K562 (cell line): ENCODE results near the gene PGP. TPM values are rescaled to one million over a fixed set of nuclear protein-coding genes. Genes with fewer than 3 reads are reported as not detected.

Experiments
- BACH1 ChIP-seq: fragments of 200-800 bp; sonication (Bioruptor generic); IDR thresholded peaks from 2 replicates; pipeline ENCODE4 v1.6.1; 2016; ENCODE audit warnings: missing genetic modification characterization, missing compliant biosample characterization
- BMI1 ChIP-seq: fragments of 150-350 bp; IDR thresholded peaks from 2 replicates; pipeline ENCODE4 v1.6.1; 2014; ENCODE audit warnings: low read length
- ZBTB1 ChIP-seq: sonication (generic); formaldehyde crosslinking; IDR thresholded peaks from 2 replicates; pipeline ENCODE4 v1.8.1; 2023; ENCODE audit warnings: missing genetic modification reagents, low read depth, mild to moderate bottlenecking, borderline replicate concordance
- ZC3H11A ChIP-seq: IDR thresholded peaks from 2 replicates; pipeline ENCODE4 v1.6.1; 2012; ENCODE audit warnings: low read depth, low read length, improper control_type of control experiment
- ZNF609 ChIP-seq: sonication (generic); formaldehyde crosslinking; IDR thresholded peaks from 2 replicates; pipeline ENCODE4 v1.8.1; 2023; ENCODE audit warnings: missing genetic modification reagents, mild to moderate bottlenecking, borderline replicate concordance
- polyA plus RNA-seq, 8 experiments: library from polyadenylated mRNA; depleted of rRNA in 4 of 8; stranded (reverse) in 5 of 8; unstranded in 3 of 8; fragments of >200 nt; fragmentation: Nextera tagmentation in 2 of 8; fragmentation: Illumina TruSeq in 1 of 8; extraction: Ambion mirVana in 2 of 8; extraction: Trizol in 1 of 8; gene quantifications; 2 replicates each; pipeline versions ENCODE4 v1.2.1 to v1.2.3, GENCODE V29; 2011 to 2014; ENCODE audit warnings: inconsistent platforms in 1 of 8, missing spikeins in 1 of 8
- total RNA-seq, 7 experiments: library from RNA; depleted of rRNA in 6 of 7; stranded (reverse); fragments of >200 nt in 6 of 7; fragmentation: Illumina TruSeq in 2 of 7; extraction: Trizol in 2 of 7; gene quantifications; 2 replicates each; pipeline versions ENCODE4 v1.2.1 to v1.2.3, GENCODE V29; 2011 to 2021; ENCODE audit warnings: low replicate concordance in 1 of 7
- TF ChIP-seq, protein P1 (sequence below), 2 experiments: fragments of 450-650 bp; formaldehyde crosslinking in 1 of 2; IDR thresholded peaks; 2 replicates each; pipeline versions ENCODE4 v1.4.0 to v1.6.1; 2014 to 2020; ENCODE audit warnings: mild to moderate bottlenecking in 2 of 2, borderline replicate concordance in 1 of 2, low read depth in 1 of 2
- TF ChIP-seq, protein P2 (sequence below): sonication (generic); formaldehyde crosslinking; IDR thresholded peaks from 2 replicates; pipeline ENCODE4 v1.8.0; 2023; ENCODE audit warnings: missing genetic modification reagents, mild to moderate bottlenecking, borderline replicate concordance

Gene PGP
- total and polyA plus RNA-seq, 9 of the 15 experiments (the other 6 are each of a cell fraction or from before 2014, with no cell fraction given) = 1.1 to 57.6 (median 19.6) TPM

- TF ChIP-seq, protein P1, sequence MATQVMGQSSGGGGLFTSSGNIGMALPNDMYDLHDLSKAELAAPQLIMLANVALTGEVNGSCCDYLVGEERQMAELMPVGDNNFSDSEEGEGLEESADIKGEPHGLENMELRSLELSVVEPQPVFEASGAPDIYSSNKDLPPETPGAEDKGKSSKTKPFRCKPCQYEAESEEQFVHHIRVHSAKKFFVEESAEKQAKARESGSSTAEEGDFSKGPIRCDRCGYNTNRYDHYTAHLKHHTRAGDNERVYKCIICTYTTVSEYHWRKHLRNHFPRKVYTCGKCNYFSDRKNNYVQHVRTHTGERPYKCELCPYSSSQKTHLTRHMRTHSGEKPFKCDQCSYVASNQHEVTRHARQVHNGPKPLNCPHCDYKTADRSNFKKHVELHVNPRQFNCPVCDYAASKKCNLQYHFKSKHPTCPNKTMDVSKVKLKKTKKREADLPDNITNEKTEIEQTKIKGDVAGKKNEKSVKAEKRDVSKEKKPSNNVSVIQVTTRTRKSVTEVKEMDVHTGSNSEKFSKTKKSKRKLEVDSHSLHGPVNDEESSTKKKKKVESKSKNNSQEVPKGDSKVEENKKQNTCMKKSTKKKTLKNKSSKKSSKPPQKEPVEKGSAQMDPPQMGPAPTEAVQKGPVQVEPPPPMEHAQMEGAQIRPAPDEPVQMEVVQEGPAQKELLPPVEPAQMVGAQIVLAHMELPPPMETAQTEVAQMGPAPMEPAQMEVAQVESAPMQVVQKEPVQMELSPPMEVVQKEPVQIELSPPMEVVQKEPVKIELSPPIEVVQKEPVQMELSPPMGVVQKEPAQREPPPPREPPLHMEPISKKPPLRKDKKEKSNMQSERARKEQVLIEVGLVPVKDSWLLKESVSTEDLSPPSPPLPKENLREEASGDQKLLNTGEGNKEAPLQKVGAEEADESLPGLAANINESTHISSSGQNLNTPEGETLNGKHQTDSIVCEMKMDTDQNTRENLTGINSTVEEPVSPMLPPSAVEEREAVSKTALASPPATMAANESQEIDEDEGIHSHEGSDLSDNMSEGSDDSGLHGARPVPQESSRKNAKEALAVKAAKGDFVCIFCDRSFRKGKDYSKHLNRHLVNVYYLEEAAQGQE (IDR thresholded peaks at IDR 0.05; ENCODE audit: borderline replicate concordance) = no peak
- TF ChIP-seq, protein P1 (CRISPR knock-in tag; IDR thresholded peaks at IDR 0.05; ENCODE audit: low read depth) = no peak
- TF ChIP-seq ZC3H11A = no peak
- TF ChIP-seq ZBTB1 (CRISPR knock-in tag) = no peak
- TF ChIP-seq, protein P2, sequence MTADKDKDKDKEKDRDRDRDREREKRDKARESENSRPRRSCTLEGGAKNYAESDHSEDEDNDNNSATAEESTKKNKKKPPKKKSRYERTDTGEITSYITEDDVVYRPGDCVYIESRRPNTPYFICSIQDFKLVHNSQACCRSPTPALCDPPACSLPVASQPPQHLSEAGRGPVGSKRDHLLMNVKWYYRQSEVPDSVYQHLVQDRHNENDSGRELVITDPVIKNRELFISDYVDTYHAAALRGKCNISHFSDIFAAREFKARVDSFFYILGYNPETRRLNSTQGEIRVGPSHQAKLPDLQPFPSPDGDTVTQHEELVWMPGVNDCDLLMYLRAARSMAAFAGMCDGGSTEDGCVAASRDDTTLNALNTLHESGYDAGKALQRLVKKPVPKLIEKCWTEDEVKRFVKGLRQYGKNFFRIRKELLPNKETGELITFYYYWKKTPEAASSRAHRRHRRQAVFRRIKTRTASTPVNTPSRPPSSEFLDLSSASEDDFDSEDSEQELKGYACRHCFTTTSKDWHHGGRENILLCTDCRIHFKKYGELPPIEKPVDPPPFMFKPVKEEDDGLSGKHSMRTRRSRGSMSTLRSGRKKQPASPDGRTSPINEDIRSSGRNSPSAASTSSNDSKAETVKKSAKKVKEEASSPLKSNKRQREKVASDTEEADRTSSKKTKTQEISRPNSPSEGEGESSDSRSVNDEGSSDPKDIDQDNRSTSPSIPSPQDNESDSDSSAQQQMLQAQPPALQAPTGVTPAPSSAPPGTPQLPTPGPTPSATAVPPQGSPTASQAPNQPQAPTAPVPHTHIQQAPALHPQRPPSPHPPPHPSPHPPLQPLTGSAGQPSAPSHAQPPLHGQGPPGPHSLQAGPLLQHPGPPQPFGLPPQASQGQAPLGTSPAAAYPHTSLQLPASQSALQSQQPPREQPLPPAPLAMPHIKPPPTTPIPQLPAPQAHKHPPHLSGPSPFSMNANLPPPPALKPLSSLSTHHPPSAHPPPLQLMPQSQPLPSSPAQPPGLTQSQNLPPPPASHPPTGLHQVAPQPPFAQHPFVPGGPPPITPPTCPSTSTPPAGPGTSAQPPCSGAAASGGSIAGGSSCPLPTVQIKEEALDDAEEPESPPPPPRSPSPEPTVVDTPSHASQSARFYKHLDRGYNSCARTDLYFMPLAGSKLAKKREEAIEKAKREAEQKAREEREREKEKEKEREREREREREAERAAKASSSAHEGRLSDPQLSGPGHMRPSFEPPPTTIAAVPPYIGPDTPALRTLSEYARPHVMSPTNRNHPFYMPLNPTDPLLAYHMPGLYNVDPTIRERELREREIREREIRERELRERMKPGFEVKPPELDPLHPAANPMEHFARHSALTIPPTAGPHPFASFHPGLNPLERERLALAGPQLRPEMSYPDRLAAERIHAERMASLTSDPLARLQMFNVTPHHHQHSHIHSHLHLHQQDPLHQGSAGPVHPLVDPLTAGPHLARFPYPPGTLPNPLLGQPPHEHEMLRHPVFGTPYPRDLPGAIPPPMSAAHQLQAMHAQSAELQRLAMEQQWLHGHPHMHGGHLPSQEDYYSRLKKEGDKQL (CRISPR knock-in tag) = no peak
- TF ChIP-seq BACH1 (tag) = no peak
- no peak for TF ChIP-seq BMI1
- TF ChIP-seq ZNF609 (CRISPR knock-in tag) = no peak
These were observed 6.3 kb downstream of the PGP start (continued) for GRCh38 chr16:2208308-2208707.
